Activated naive CD4-positive, alpha-beta T cell treated with anti-CD3 and anti-CD28 coated beads for 36 hours (primary cell): ENCODE measurements around the gene PRSS56. TPM values are rescaled to one million over a fixed set of nuclear protein-coding genes. Genes with fewer than 3 reads are reported as not detected.

Experiments
- CTCF ChIA-PET: fragments of 350-600 bp; sonication (Branson Sonifier 250); formaldehyde crosslinking; loops from one replicate; lab custom pipeline; 2021; ENCODE audit warnings: antibody characterized with exemption; lab: Charles Lee
- DNase-seq: peaks from one replicate; pipeline ENCODE4 v3.0.0-alpha.2; 2020
- H3K27ac Mint-ChIP-seq: one replicate; pipeline ENCODE4 v1.8.0; 2021; ENCODE audit warnings: mild to moderate bottlenecking, mixed read lengths
- H3K27me3 Mint-ChIP-seq: one replicate; pipeline ENCODE4 v1.8.0; 2021; ENCODE audit warnings: low read depth, mixed read lengths
- H3K36me3 Mint-ChIP-seq: one replicate; pipeline ENCODE4 v1.8.0; 2021; ENCODE audit warnings: low read depth, mixed read lengths
- H3K4me1 Mint-ChIP-seq: one replicate; pipeline ENCODE4 v1.8.0; 2021; ENCODE audit warnings: low read depth, mixed read lengths
- H3K4me3 Mint-ChIP-seq: one replicate; pipeline ENCODE4 v1.8.0; 2021; ENCODE audit warnings: mild to moderate bottlenecking, moderate library complexity, mixed read lengths
- H3K9me3 Mint-ChIP-seq: one replicate; pipeline ENCODE4 v1.8.0; 2021; ENCODE audit warnings: mixed read lengths
- intact Hi-C: fragments of 100-400 bp; cut with micrococcal nuclease; formaldehyde crosslinking; loops from one replicate; pipeline ENCODE4 v1.15.1; 2023
- total RNA-seq, 2 experiments: library from RNA; stranded (reverse); gene quantifications; one replicate each; pipeline ENCODE4 v1.2.3, GENCODE V29; 2021

The PRSS56 gene
- not detected for total RNA-seq

DNA sequence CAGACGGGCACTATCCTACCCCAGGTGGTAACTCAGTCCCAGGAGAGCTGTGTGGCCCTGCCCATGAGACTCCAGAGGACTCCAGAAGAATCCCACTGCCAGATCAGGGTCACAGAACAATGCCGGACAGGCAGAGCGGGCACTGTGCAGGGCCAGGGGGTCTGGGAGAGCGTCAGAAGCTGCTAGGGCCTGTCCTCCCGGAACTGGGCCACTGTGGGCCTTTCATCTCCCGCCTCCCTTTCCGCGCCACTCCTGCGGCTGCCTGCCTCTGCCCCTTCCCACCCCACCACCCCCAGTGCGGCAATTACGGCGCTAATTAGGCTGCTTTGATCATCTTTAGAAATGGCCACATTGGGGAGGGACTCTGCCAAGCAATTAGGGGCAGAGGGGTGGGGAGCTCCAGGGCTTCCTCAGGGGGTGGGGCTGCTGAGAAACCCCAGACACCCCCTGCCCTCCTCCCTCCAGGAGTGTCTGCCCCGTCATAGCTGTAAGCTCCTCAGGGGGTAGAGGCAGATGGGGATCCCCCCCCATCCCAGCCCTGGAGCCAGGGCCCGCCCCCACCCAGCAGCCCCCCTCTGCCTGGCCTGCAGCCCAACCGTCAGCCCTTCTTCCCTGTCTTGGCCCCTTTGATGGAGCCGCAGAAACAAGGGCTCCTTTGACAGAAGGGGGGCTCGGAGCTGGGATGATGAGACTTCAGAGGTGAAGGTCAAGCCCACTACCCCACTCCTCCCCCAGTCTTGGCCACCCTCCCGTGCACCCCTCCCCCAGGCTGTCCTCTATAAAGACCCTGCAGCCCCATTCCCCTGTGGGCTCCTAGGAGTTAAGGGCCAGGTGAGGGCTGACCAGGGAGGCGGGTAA, at the start of gene PRSS56:
Gene PRSS56, plus strand, starts transcription at position 808 of the 858 bp plus-strand sequence. CDS start 211 bp downstream, outside the sequence.
- Mint-ChIP-seq H3K4me3 (no peak within 1 kb of the TSS), H3K27me3 (peaks cover 29% of the 10 kb centered on the region), H3K27ac (no peak within 1 kb of the TSS), H3K36me3 (no peaks in the 10 kb centered on the region), H3K9me3 (no peaks in the 10 kb centered on the region), H3K4me1 (peaks cover 13% of the 10 kb centered on the region)
- CTCF ChIA-PET, result interaction anchor here (5.5 kb wide), 1 partner anchor 73 kb away, joined by 27 read pairs; no protein-coding TSS in a partner anchor
- intact Hi-C loops, result loop anchor here (10.0 kb wide), 2 partner anchors 175 to 595 kb away; partner anchors contain the start of gene NPPC
- no peak for DNase-seq

GRCh38 chr2:232473467-232473890, 46.7 kb upstream of the PRSS56 start:
- CTCF ChIA-PET, result interaction anchor here (0.6 to 1.0 kb wide), 5 partner anchors 27 to 60 kb away, joined by 3 read pairs; no protein-coding TSS in a partner anchor
- Mint-ChIP-seq H3K9me3 (peaks cover 14% of the 10 kb centered on the region), H3K36me3 (no peaks in the 10 kb centered on the region), H3K4me1 (no peaks in the 10 kb centered on the region), H3K4me3 (no peak overlapping the region), H3K27me3 (peaks cover 23% of the 10 kb centered on the region), H3K27ac (no peak overlapping the region)
- intact Hi-C loops, result no loop called here
- no peak for DNase-seq

- DNase-seq, result no peak
- CTCF ChIA-PET, result no interaction called here
- H3K9me3 Mint-ChIP-seq, result peaks cover 14% of the 10 kb centered on the region
- no peak overlapping the region for H3K27ac Mint-ChIP-seq
- H3K36me3 Mint-ChIP-seq, result no peaks in the 10 kb centered on the region
- no peaks in the 10 kb centered on the region for H3K4me1 Mint-ChIP-seq
- no peak overlapping the region for H3K4me3 Mint-ChIP-seq
- peaks cover 18% of the 10 kb centered on the region for H3K27me3 Mint-ChIP-seq
- intact Hi-C loops, result no loop called here
Measured at GRCh38 chr2:232476045-232476444, 44.1 kb upstream of the PRSS56 start.

DNA sequence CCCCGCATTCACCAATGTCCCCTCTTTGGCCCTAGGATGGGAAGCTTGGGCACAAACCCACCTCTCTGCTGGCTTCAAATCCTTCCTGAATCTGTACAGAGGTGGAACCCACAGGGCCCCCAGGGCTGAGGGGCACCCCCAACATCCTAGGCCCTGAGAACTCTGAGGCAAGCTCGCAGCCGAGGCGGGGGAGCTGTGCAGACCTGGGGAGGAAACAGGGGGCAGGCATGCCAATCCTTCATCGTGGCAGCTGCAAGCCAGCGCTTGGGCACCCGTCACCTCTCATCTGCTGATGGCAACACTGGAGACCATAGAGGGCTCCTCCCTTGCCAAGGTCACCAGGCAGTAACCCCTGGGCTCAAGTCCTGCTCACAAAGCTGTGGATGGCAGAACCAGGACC, 43.4 kb upstream of the PRSS56 start:
- H3K9me3 Mint-ChIP-seq, result peaks cover 11% of the 10 kb centered on the region
- no peak overlapping the region for H3K4me3 Mint-ChIP-seq
- intact Hi-C loops, result no loop called here
- H3K27me3 Mint-ChIP-seq, result peaks cover 13% of the 10 kb centered on the region
- no peaks in the 10 kb centered on the region for H3K36me3 Mint-ChIP-seq
- CTCF ChIA-PET, result interaction anchor here (1.4 kb wide), 1 partner anchor 29 kb away, joined by 3 read pairs; no protein-coding TSS in a partner anchor
- H3K27ac Mint-ChIP-seq, result no peak overlapping the region
- H3K4me1 Mint-ChIP-seq, result no peaks in the 10 kb centered on the region
- no peak for DNase-seq

DNA sequence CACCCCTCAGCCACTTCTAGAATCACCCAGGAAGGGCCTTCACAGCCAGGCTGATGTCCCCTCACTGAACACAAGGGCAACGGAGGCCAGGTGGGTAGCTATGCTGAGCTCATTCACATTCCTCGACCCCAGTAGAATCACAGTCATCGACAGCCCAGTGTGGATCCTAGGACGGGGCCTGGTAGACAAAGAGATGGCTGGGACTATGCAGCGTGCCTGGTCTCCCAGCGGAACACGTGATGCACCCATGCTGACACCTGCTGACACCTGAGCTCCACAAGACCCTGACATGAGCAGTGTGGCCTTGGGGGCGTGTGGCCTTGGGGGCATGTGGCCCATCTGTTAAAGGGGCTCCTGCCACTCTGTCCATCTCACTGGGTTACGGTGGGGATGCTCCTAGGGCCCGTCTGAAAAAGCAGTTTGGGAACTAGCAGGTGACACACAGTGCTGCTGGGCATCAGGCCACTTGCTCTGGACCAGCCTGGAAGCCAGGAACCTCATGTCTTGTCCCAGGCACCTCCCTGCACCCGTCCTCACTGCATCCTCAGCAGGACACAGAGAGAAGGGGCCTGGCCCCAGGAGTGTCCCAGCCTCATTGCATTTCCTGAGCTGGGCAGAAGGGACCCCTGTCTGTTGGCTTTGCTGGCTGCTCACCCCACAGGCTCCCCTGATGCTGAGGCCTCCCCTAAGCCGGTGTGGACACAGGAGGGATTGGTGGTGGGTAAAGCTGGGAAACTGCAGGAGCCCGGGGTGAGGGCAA, 42.3 kb upstream of the PRSS56 start:
- H3K36me3 Mint-ChIP-seq, result no peaks in the 10 kb centered on the region
- H3K9me3 Mint-ChIP-seq, result peaks cover under 1% of the 10 kb centered on the region
- peaks cover 8% of the 10 kb centered on the region for H3K27me3 Mint-ChIP-seq
- no peaks in the 10 kb centered on the region for H3K4me1 Mint-ChIP-seq
- H3K4me3 Mint-ChIP-seq, result no peak overlapping the region
- CTCF ChIA-PET, result interaction anchor here (1.4 kb wide), 1 partner anchor 30 kb away, joined by 3 read pairs; no protein-coding TSS in a partner anchor
- intact Hi-C loops, result no loop called here
- H3K27ac Mint-ChIP-seq, result no peak overlapping the region
- peak; percentile 0 for DNase-seq

DNA sequence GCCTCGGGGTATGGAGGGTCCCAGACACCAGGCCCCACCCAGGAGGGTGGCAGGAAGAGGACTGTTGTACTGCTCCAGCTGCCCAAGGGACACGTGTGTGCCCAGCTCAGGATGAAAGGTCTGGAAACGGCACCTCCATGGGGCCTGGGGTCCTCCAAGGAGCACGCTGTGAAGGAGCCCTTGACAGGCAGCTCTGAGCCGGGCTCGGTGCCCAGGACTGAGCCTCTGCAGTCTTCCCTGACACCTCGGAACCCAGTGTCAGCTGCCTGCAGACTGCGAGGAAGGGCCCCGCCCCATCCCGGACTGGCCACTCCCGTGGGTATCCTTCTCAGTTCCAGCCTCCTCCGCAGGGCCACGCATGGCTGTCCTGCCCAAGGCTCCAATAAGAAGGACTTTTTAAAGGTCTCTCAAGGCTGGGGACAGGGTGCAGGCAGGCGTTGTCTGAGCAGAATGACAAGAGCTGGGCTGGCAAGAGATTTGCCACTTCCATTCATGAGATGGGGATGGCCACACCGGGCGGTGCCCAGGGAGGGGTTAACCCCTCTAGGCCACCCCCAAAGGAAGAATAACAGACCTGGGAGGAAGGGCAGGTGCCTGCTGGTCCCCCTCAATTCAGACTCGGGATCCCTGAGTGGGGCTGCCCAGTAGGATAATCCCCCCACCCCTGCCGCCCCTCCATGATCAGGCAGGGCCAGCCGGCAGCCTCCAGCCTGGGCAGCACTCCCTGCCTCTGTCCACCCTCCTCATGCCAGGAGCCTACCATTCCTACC, 41.4 kb upstream of the PRSS56 start:
- Mint-ChIP-seq H3K4me3 (no peak overlapping the region), H3K4me1 (no peaks in the 10 kb centered on the region), H3K27me3 (peaks cover 4% of the 10 kb centered on the region), H3K36me3 (no peaks in the 10 kb centered on the region), H3K9me3 (no peaks in the 10 kb centered on the region), H3K27ac (no peak overlapping the region)
- CTCF ChIA-PET, result no interaction called here
- peak; percentile 2 for DNase-seq
- intact Hi-C loops, result no loop called here

DNA sequence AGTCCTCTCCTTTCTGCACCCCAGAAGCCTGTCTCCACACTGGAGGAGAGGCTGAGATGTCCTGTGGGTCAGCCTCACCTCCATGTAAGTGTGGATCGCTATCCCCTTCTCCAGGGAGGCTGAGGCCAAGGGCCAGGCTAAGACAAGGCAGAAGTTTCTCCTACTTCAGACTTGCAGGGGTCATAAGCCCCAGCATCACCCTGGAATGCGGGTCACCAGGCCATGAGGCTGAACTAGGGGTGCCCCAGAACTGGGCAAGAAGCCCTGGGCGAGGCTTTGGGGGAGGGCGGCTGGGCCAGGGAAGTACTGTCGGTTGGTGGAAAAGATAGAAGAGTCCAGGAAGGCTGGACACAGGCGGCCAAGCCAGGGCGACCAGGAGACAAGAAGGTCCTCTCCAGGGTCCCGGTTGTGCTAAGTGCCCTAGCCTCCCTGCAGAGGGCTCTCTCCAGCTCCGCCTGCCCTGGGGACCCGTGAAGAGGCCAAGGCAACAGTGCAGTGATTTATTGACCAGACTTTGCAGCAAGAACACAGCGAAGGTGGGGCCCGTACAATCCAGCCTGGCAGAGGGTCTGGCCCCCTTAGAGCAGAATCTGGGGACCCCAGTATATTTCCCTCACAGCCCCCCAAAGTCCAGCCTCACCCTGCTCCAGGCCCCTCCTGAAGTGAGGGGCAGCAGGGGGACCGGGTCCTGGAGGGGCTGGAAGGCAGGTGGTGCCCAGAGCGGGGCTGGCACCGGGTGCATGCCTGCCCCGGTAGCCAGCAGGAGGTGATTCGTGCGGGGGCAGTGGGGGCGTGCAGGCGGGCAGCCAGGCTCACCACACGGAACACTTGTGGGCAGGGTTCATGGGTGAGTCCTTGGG, 40.6 kb upstream of the PRSS56 start:
- peak; percentile 3 for DNase-seq
- H3K27me3 Mint-ChIP-seq, result peaks cover 6% of the 10 kb centered on the region
- no peaks in the 10 kb centered on the region for H3K36me3 Mint-ChIP-seq
- H3K27ac Mint-ChIP-seq, result no peak overlapping the region
- no peak overlapping the region for H3K4me3 Mint-ChIP-seq
- intact Hi-C loops, result no loop called here
- H3K4me1 Mint-ChIP-seq, result no peaks in the 10 kb centered on the region
- no peaks in the 10 kb centered on the region for H3K9me3 Mint-ChIP-seq
- CTCF ChIA-PET, result no interaction called here

- DNase-seq, result peak; percentile 2
- H3K27me3 Mint-ChIP-seq, result peaks cover 14% of the 10 kb centered on the region
- H3K4me3 Mint-ChIP-seq, result no peak overlapping the region
- H3K9me3 Mint-ChIP-seq, result no peaks in the 10 kb centered on the region
- intact Hi-C loops, result no loop called here
- CTCF ChIA-PET, result no interaction called here
- no peaks in the 10 kb centered on the region for H3K36me3 Mint-ChIP-seq
- H3K27ac Mint-ChIP-seq, result no peak overlapping the region
- H3K4me1 Mint-ChIP-seq, result peaks cover 3% of the 10 kb centered on the region
Measured at GRCh38 chr2:232480201-232481190, 39.7 kb upstream of the PRSS56 start.

DNA sequence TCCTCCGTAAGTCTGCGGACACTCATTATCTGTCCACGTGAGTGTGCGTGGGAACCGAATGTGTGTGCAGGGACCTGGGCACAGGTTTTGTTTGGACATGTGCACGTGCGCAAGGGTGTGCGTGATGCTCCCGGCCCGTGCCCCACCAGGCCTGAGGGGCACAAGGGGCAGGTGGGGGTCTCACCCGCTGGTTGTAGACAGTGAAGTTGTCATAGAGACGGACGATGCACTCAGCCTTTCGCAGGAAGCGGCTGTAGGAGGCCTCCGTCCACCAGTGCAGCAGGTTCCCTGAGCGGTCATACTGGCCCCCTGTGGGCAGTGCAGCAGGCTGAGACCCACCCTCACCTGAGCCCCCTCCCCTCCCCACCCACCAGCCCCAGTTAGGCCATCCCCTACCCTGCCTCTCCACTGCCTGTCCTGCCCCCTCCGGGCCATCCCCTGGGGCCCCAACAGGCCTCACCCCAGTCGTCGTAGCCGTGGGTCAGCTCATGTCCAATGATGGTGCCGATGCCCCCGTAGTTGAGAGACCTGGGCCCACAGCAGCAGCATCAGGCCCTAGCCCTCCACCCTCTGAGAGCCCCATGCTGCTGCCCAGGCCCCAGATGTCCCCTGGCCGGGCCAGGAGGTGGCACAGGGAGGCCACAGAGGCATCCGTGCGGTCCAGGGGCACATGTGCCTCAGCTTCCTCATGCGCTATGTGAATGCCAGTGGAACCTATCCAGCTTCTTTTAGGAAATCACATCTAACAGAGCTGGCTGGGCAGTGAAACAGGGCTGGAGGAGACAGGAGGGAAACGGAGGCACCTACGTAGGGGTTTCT, 38.7 kb upstream of the PRSS56 start:
- no peaks in the 10 kb centered on the region for H3K9me3 Mint-ChIP-seq
- H3K27ac Mint-ChIP-seq, result no peak overlapping the region
- intact Hi-C loops, result no loop called here
- H3K36me3 Mint-ChIP-seq, result no peaks in the 10 kb centered on the region
- peaks cover 3% of the 10 kb centered on the region for H3K4me1 Mint-ChIP-seq
- no peak overlapping the region for H3K4me3 Mint-ChIP-seq
- peaks cover 12% of the 10 kb centered on the region for H3K27me3 Mint-ChIP-seq
- CTCF ChIA-PET, result no interaction called here
- DNase-seq, result peak; percentile 1
